GM12891 (cell line): Measurements from ENCODE around the gene NUDT16.

Experiments
- DNase-seq: peaks from one replicate; pipeline ENCODE4 v3.0.0; 2011; ENCODE audit warnings: low spot score; ENCODE audit not compliant: insufficient read length
- FAIRE-seq: peaks from 2 replicates; lab custom pipeline; 2011; peaks lifted over from hg19 to GRCh38; lab: Jason Lieb, UNC
- PAX5 ChIP-seq: IDR thresholded peaks from 2 replicates; pipeline ENCODE4 v1.6.1; 2011; ENCODE audit warnings: low read length, moderate library complexity, mild to moderate bottlenecking; ENCODE audit not compliant: insufficient read depth, severe bottlenecking
- POLR2A ChIP-seq: IDR thresholded peaks from 2 replicates; pipeline ENCODE4 v1.6.1; 2011; ENCODE audit warnings: low read depth, low read length, control low read depth
- POLR2AphosphoS5 ChIP-seq: IDR thresholded peaks from 2 replicates; pipeline ENCODE4 v1.6.1; 2011; ENCODE audit warnings: low read depth, low read length, control low read depth
- POU2F2 ChIP-seq: IDR thresholded peaks from 2 replicates; pipeline ENCODE4 v1.6.1; 2011; ENCODE audit warnings: low read depth, mild to moderate bottlenecking, control low read depth, low read length, moderate library complexity
- SPI1 ChIP-seq: IDR thresholded peaks from 2 replicates; pipeline ENCODE4 v1.6.1; 2011; ENCODE audit warnings: low read depth, low read length, control low read depth
- TAF1 ChIP-seq: IDR thresholded peaks from 2 replicates; pipeline ENCODE4 v1.6.1; 2011; ENCODE audit warnings: low read depth, low read length, control low read depth

The NUDT16 gene

GRCh38 chr3:131435000-131435399 is 53.4 kb downstream of the NUDT16 start:
- DNase-seq (no peak), FAIRE-seq (no peak)
- TF ChIP-seq POLR2AphosphoS5, result no peak
- no peak for TF ChIP-seq PAX5
- TF ChIP-seq POU2F2, result no peak
- no peak for TF ChIP-seq TAF1
- no peak for TF ChIP-seq SPI1
- no peak for TF ChIP-seq POLR2A
